Stimulated activated CD8-positive, alpha-beta memory T cell treated with anti-CD3 and anti-CD28 coated beads, Interleukin-7, amount 100 ng/mL, for 1 hour (primary cell): ENCODE results near the gene BPIFB1.

ENCODE experiments used
- DNase-seq, 2 donors: peaks; one replicate each; pipeline ENCODE4 v3.0.0-alpha.2; 2020; ENCODE audit warnings: low read depth in 2 of 2

The BPIFB1 gene

GRCh38 chr20:33273117-33273851, 9.7 kb upstream of the BPIFB1 start:
- no peak for DNase-seq

DNA sequence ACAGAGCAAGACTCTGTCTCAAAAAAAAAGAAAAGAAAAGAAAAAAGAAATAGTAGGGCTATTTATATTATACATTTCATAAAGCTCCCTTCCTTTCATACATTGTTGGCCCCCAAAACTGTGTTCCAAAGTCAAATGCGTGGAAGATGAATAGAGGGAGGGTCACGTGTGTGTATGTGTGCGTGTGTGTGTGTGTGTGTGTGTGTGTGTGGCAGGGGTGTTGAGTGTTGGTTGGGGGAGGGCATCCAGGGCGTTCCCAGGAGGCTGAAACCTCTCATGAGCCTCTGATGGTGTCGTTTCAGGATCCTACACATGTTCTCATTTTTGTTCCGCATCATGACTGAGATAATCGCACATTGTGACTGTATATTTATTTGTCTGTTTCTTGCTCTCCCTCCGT, 7.8 kb upstream of the BPIFB1 start:
- DNase-seq = no peak

- DNase-seq = no peak
Measured at GRCh38 chr20:33275871-33276270, 7.1 kb upstream of the BPIFB1 start.

GRCh38 chr20:33276303-33277113, 6.5 kb upstream of the BPIFB1 start:
- DNase-seq = no peak

DNA sequence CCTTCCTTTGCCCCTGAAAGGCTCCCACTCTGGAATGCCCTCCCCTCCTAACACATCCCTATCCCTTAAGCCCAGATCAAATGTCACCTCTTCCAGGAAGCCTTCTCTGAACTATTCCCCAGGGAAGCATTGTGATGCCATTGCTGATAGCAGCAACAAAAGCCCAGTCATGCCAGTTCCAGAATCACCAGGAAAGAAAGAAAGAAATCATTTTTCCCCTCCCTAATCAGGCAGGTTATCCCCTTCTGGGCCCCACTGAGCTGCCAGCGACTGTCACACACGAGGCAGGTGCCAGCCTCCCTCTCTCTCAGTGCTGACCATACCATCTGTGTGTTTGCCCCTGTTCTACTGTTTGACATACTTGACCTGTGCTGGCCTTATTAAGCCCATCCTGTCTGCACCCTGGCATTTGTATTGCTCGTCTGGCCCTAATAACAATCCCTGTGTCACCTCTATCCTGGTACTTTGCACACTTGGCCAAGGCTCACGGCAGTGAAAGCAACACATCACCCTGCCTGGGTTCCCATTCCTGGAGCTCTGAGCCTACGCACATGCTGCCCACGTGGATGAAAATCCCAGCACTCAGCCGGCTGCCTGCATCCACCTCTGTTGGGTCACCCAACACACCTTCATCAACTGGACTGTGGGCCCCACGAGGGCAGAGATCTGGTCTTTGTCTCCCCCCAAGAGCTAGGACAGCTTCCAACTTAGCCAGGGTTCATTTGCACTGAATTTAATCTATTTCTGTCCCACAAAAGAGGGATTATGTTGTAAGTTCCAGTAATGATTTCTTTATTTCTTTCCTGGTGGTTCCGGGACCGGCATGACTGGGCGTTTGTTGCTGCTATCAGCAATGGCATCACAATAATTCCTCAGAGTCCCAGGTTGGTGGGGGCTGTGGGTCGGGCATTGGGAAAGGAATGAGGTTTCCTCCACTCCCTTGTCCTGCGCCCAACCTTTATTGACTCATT, 5.3 kb upstream of the BPIFB1 start:
- no peak for DNase-seq

DNA sequence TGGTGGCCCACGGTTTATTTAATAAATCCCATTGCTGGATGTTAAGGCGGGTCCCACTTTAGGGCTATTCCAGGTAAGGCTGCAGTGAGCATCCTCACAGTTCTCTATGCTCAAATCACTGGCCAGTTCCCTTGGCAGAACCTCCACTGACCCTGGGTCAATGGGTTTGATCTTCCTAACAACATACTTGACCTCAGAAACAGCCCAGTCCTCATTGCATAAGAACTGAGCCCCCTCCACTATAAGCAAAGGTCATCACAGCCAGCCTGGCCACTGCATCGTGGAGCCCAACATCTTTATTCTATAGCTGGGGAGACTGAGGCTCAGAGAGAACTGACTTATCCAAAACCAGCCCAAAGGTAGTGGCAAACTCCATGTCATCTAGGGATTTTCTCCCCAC, 4.3 kb upstream of the BPIFB1 start:
- DNase-seq = no peak

- DNase-seq = no peak
Measured at GRCh38 chr20:33279261-33279910, 3.6 kb upstream of the BPIFB1 start.

DNA sequence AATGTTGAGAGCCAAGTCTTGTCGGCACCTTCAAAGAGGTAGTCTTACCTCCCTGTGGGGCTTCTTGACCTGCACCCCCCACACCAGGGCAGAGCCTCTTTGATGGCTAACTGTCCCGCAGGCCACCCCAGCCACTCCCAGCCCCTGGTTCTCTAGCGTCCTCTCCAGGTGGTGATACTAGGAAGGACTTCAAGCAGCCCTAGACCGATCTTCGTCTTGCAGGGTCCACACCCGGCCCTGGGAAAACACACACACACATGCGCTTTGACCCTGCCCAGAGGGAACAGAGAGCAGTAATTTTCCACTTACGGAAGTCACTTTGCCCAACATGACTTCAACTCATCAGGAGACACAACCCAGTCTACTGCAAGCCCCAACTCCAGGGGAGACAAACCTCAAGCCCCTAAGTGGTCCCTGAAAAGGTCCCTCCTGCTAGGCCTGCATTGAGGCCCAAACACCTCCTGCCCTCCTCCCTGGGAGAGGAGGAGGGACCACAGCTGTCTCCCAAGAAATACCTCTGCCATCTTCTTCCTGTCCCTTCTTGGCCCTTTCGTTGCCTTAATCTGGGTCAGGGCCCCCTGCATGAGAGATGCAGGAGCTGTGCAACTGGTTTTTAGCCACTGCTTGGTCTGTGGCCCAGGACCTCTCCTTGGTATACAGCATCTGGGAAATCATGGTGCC, 2.9 kb upstream of the BPIFB1 start:
- DNase-seq = no peak

GRCh38 chr20:33280775-33281174, 2.2 kb upstream of the BPIFB1 start:
- DNase-seq = no peak

DNA sequence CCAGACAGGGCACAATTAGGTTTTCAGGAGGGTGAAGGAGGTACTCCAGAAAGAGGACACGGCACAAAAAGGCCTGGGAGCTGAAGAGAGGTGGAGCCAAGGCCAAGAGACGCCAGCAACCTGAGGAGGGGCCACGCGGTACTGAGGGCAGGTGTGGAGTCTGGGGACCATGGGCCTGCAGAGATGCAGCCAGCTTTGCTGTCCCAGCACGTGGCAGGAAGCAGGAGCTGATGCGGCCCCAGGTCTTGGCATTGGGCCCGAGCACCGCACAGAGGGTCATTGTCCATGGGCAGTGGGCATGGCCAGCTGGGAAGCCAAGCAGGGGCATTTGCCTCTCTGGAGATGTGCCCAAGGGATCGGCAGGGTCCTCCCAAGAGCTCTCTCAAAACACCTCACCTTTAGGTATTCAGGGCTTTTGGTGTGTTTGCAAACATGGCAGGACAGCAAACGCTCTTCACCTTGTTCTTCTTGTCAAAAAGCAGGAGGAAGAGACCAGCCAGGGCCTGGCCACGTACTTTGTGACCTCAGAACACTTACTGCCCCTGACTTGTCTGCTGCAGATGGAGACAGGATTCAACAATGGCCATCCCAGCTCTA, 1.4 kb upstream of the BPIFB1 start:
- DNase-seq = no peak

GRCh38 chr20:33282196-33282934, 649 bp upstream of the BPIFB1 start:
- no peak for DNase-seq

DNA sequence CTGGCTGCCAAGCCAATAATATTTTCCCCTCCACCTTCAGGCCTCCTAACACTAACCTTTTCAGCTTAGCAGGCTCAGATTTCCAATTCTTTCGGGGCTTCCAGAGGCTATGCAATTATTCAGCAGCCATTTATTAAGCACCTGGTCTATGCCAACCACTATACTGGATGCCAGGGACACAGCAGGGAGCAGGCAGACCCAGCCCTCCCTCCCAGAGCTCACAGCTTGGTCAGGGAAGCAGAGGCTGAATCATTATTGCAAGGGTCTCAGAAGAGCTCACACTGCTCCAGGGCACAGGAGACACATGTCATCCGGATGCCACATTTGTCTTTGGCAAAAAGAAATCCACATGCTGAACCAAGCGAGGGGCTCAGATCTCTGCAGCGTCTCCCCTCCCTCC, 1.3 kb downstream of the BPIFB1 start:
- DNase-seq = no peak

- DNase-seq = no peak
Measured at GRCh38 chr20:33284937-33285336, 1.9 kb downstream of the BPIFB1 start.

DNA sequence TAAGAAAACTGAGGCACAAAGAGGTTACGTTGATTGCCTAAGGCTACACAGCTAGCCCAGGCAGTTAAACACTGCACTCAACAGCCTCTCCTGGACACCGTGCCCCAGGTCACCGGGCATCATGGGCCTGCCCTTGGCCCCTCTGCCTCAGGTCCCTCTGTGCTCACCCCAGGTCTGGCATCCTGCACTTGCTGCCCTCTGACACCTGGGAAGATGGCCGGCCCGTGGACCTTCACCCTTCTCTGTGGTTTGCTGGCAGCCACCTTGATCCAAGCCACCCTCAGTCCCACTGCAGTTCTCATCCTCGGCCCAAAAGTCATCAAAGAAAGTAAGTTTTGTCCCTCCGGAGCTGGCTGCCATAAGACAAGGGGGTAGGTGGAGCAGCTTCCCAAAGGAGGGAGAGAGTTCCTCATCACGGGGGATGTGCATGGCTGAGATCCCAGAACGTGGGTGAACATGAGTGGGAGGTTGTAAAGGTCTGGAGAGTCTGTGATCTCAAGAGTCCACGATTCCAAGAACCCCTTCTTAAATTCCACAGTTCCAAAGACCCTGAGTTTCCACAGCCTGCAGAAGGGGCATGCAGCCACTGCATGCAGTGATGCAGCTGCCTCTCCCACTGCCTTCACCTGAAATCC, 3.0 kb downstream of the BPIFB1 start:
- no peak for DNase-seq

GRCh38 chr20:33287884-33288283, 4.9 kb downstream of the BPIFB1 start:
- DNase-seq = no peak

GRCh38 chr20:33290852-33291251, 7.8 kb downstream of the BPIFB1 start:
- DNase-seq = no peak

- DNase-seq = no peak
Measured at GRCh38 chr20:33291416-33291815, 8.4 kb downstream of the BPIFB1 start.

- peak; percentile 25 to 44 for DNase-seq
Measured at GRCh38 chr20:33291830-33292355, 8.9 kb downstream of the BPIFB1 start.

GRCh38 chr20:33296206-33296605, 13.2 kb downstream of the BPIFB1 start:
- no peak for DNase-seq
